ENCODE measurements around the gene ARHGEF38. TPM values are rescaled to one million over a fixed set of nuclear protein-coding genes. Genes with fewer than 3 reads are reported as not detected.

Gene ARHGEF38
- polyA plus RNA-seq, 3 donors = not detected

GRCh38 chr4:105547769-105548168, 4.7 kb upstream of the ARHGEF38 start:
- Histone ChIP-seq H3K4me3 (replicated peaks in 1 of 3; ENCODE audit: low read depth in 2 of 3, low read length in 3 of 3) (no peak overlapping the region), H3K9me3 (replicated peaks in 1 of 2; ENCODE audit: control insufficient read depth in 1 of 2, insufficient read depth in 1 of 2, low read length in 2 of 2) (no peaks in the 10 kb centered on the region), H3K79me2 (ENCODE audit: insufficient read depth, low read length) (no peaks in the 10 kb centered on the region), H3K4me1 (ENCODE audit: control insufficient read depth in 1 of 2, insufficient read depth in 2 of 2, low read length in 2 of 2) (no peaks in the 10 kb centered on the region), H3K27me3 (ENCODE audit: control insufficient read depth in 2 of 2, insufficient read depth in 2 of 2, low read length in 2 of 2) (no peaks in the 10 kb centered on the region), H3K9ac (ENCODE audit: insufficient read depth, low read length, poor library complexity, severe bottlenecking) (no peak overlapping the region), H3K36me3 (replicated peaks in 1 of 2; ENCODE audit: control insufficient read depth in 1 of 2, insufficient read depth in 2 of 2, low read length in 2 of 2) (no peaks in the 10 kb centered on the region), H2AFZ (ENCODE audit: insufficient read depth, low read depth, low read length, poor library complexity, severe bottlenecking) (no peak overlapping the region), H3K27ac (ENCODE audit: low read depth in 1 of 2, low read length in 2 of 2) (no peak overlapping the region), H3K4me2 (replicated peaks; ENCODE audit: extremely low read depth, low read length, poor library complexity, severe bottlenecking) (no peak overlapping the region), H4K20me1 (ENCODE audit: insufficient read depth, low read length) (no peaks in the 10 kb centered on the region)
- H3K4me3 Mint-ChIP-seq = no peak overlapping the region
- no peaks in the 10 kb centered on the region for H3K4me1 Mint-ChIP-seq
- no peaks in the 10 kb centered on the region for H3K36me3 Mint-ChIP-seq
- intact Hi-C loops (cut with micrococcal nuclease) = no loop called here
- no peak for TF ChIP-seq CTCF (IDR thresholded peaks at IDR 0.05)
- H3K9me3 Mint-ChIP-seq = peaks cover 0 to 5% (median 0%) of the 10 kb centered on the region in 7 donors
- no peak overlapping the region for H3K27ac Mint-ChIP-seq
- H3K27me3 Mint-ChIP-seq (ENCODE audit: low read depth in 3 of 3) = no peaks in the 10 kb centered on the region
- DNase-seq = no peak

GRCh38 chr4:105548483-105548882, 3.9 kb upstream of the ARHGEF38 start:
- intact Hi-C loops (cut with micrococcal nuclease) = no loop called here
- Histone ChIP-seq H3K36me3 (replicated peaks in 1 of 2; ENCODE audit: control insufficient read depth in 1 of 2, insufficient read depth in 2 of 2, low read length in 2 of 2) (no peaks in the 10 kb centered on the region), H3K4me1 (ENCODE audit: control insufficient read depth in 1 of 2, insufficient read depth in 2 of 2, low read length in 2 of 2) (no peaks in the 10 kb centered on the region), H3K79me2 (ENCODE audit: insufficient read depth, low read length) (no peaks in the 10 kb centered on the region), H3K4me3 (replicated peaks in 1 of 3; ENCODE audit: low read depth in 2 of 3, low read length in 3 of 3) (no peak overlapping the region), H3K4me2 (replicated peaks; ENCODE audit: extremely low read depth, low read length, poor library complexity, severe bottlenecking) (no peak overlapping the region), H3K27me3 (ENCODE audit: control insufficient read depth in 2 of 2, insufficient read depth in 2 of 2, low read length in 2 of 2) (no peaks in the 10 kb centered on the region), H3K9me3 (replicated peaks in 1 of 2; ENCODE audit: control insufficient read depth in 1 of 2, insufficient read depth in 1 of 2, low read length in 2 of 2) (no peaks in the 10 kb centered on the region), H4K20me1 (ENCODE audit: insufficient read depth, low read length) (no peaks in the 10 kb centered on the region), H2AFZ (ENCODE audit: insufficient read depth, low read depth, low read length, poor library complexity, severe bottlenecking) (no peak overlapping the region), H3K9ac (ENCODE audit: insufficient read depth, low read length, poor library complexity, severe bottlenecking) (no peak overlapping the region), H3K27ac (ENCODE audit: low read depth in 1 of 2, low read length in 2 of 2) (no peak overlapping the region)
- H3K4me3 Mint-ChIP-seq = no peak overlapping the region
- no peaks in the 10 kb centered on the region for H3K4me1 Mint-ChIP-seq
- peaks cover 0 to 5% (median 0%) of the 10 kb centered on the region in 7 donors for H3K9me3 Mint-ChIP-seq
- no peaks in the 10 kb centered on the region for H3K27me3 Mint-ChIP-seq (ENCODE audit: low read depth in 3 of 3)
- no peak for TF ChIP-seq CTCF (IDR thresholded peaks at IDR 0.05)
- DNase-seq = no peak
- H3K27ac Mint-ChIP-seq = no peak overlapping the region
- H3K36me3 Mint-ChIP-seq = no peaks in the 10 kb centered on the region
- WGBS (ENCODE audit: insufficient coverage) = no CpG with 5 or more reads among the region's 1 CpG

Measured in CD14-positive monocyte (primary cell).